CD4-positive, alpha-beta T cell treated with Interleukin-6 at 100 ng/mL for 8 hours (primary cell): ENCODE measurements around the gene GP1BA.

ENCODE experiments used
- DNase-seq: peaks from one replicate; pipeline ENCODE4 v3.0.0-alpha.2; 2020; ENCODE audit warnings: mixed read lengths, low spot score

GP1BA gene

GRCh38 chr17:4931963-4932362 is at the start of gene GP1BA:
Gene GP1BA, plus strand, starts transcription at chr17:4932277. Its CDS starts 328 bp downstream, at chr17:4932605.
- DNase-seq = no peak

GRCh38 chr17:4884489-4884888 is 47.6 kb upstream of the GP1BA start:
- no peak for DNase-seq

- DNase-seq = no peak
Observed at GRCh38 chr17:4886830-4887229, 45.2 kb upstream of the GP1BA start.

GRCh38 chr17:4887581-4887980 is 44.5 kb upstream of the GP1BA start:
- no peak for DNase-seq

- no peak for DNase-seq
Observed at GRCh38 chr17:4891411-4892410, 40.4 kb upstream of the GP1BA start.

GRCh38 chr17:4892499-4893221 is 39.4 kb upstream of the GP1BA start:
- DNase-seq = no peak

- DNase-seq = no peak
Observed at GRCh38 chr17:4893272-4893671, 38.8 kb upstream of the GP1BA start.

GRCh38 chr17:4893721-4894560 is 38.1 kb upstream of the GP1BA start:
- no peak for DNase-seq

GRCh38 chr17:4895121-4895520 is 37.0 kb upstream of the GP1BA start:
- DNase-seq = no peak

- no peak for DNase-seq
Observed at GRCh38 chr17:4895657-4896331, 36.3 kb upstream of the GP1BA start.

- DNase-seq = no peak
Observed at GRCh38 chr17:4896332-4897197, 35.5 kb upstream of the GP1BA start.

- no peak for DNase-seq
Observed at GRCh38 chr17:4897198-4897687, 34.8 kb upstream of the GP1BA start.

GRCh38 chr17:4897785-4898184 is 34.3 kb upstream of the GP1BA start:
- no peak for DNase-seq

- no peak for DNase-seq
Observed at GRCh38 chr17:4898351-4898750, 33.7 kb upstream of the GP1BA start.

- DNase-seq = no peak
Observed at GRCh38 chr17:4898927-4899326, 33.1 kb upstream of the GP1BA start.

- DNase-seq = peak; percentile 81
Observed at GRCh38 chr17:4899341-4900230, 32.5 kb upstream of the GP1BA start, which contains the start of gene C17orf107. Gene C17orf107, plus strand, starts transcription at chr17:4899536. Its CDS starts 227 bp downstream, at chr17:4899763.

- peak; percentile 65 for DNase-seq
Observed at GRCh38 chr17:4900231-4901107, 31.6 kb upstream of the GP1BA start.

GRCh38 chr17:4901108-4901647 is 30.9 kb upstream of the GP1BA start:
- DNase-seq = no peak
